Left lung (tissue), 10 donors: ENCODE results near the gene PDSS2. TPM values are rescaled to one million over a fixed set of nuclear protein-coding genes. Genes with fewer than 3 reads are reported as not detected.

Experiments used
- ATAC-seq: fragments of 200-7000 bp; cut with Tn5 transposase; one replicate; pipeline ENCODE4 v1.9.1; 2020; ENCODE audit warnings: moderate library complexity
- DNase-seq, 4 donors: peaks; one replicate each; pipeline ENCODE4 v3.0.0-alpha.2; 2013 to 2020
- H3K27ac ChIP-seq, 2 donors: fragments of 200-600 bp; sonication (generic) in 1 of 2; one replicate each; pipeline versions ENCODE4 v1.5.0 to v1.8.0; 2020 to 2021
- H3K27me3 ChIP-seq, 2 donors: fragments of 200-600 bp; sonication (generic) in 1 of 2; one replicate each; pipeline versions ENCODE4 v1.5.0 to v1.8.0; 2020 to 2021
- H3K36me3 ChIP-seq, 2 donors: fragments of 200-600 bp; sonication (generic) in 1 of 2; one replicate each; pipeline versions ENCODE4 v1.5.0 to v1.8.0; 2020 to 2021
- H3K4me1 ChIP-seq, 2 donors: fragments of 200-600 bp; one replicate each; pipeline ENCODE4 v1.8.0; 2021
- H3K4me3 ChIP-seq, 2 donors: fragments of 200-600 bp; sonication (generic) in 1 of 2; one replicate each; pipeline versions ENCODE4 v1.5.0 to v1.8.0; 2020 to 2021; ENCODE audit warnings: mild to moderate bottlenecking in 1 of 2
- H3K9me3 ChIP-seq, 2 donors: fragments of 200-600 bp; sonication (generic) in 1 of 2; one replicate each; pipeline versions ENCODE4 v1.5.0 to v1.8.0; 2020 to 2021
- intact Hi-C, 2 donors: fragments of 100-400 bp; cut with DNase I; formaldehyde crosslinking; loops; one replicate each; pipeline versions ENCODE4 v1.11.2 to v1.14.2; 2022
- polyA plus RNA-seq, 6 donors: library from polyadenylated mRNA; unstranded; fragments of 120-200 nt; gene quantifications; one replicate each; pipeline ENCODE4 v1.2.1, GENCODE V29; 2013; ENCODE audit not compliant: insufficient read length in 6 of 6
- total RNA-seq, 2 donors: library from RNA; stranded (reverse); fragmentation: NEBNext Ultra II Directional; extraction: Animal tissue kit (Norgen Biotek cat#: 25700); gene quantifications; one replicate each; pipeline ENCODE4 v1.2.1, GENCODE V29; 2021
- TF ChIP-seq, protein P1 (sequence below), 2 donors: fragments of 200-600 bp; sonication (generic) in 1 of 2; IDR thresholded peaks; one replicate each; pipeline versions ENCODE4 v1.5.0 to v1.8.0; 2021; ENCODE audit warnings: antibody characterized with exemption in 2 of 2
- donor health status: DM: no; HTN: yes; CAD: no.
- donor health status: DM: no; HTN: no; CAD: no.

The PDSS2 gene
- total and polyA plus RNA-seq, 8 donors, result 13.9 to 20.6 (median 16.4) TPM

DNA sequence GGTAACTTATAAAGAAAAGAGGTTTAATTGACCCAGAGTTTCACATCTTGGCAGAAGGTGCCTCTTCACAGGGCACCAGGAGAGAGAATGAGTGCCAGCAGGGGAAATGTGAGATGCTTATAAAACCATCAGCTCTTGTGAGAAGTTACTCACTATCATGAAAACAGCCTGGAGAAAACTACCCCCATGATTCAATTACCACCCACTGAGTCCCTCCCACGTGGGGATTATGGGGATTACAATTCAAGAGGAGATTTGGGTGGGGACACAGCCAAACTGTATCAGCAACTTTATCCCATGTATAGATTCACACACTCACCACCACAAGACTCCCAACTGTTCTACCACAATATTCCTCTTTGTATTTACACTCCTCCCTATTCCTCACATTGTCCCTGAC, 10.6 kb downstream of the PDSS2 start:
- Histone ChIP-seq H3K27ac (no peak overlapping the region), H3K36me3 (peaks cover 0 to 3% of the 10 kb centered on the region in 2 donors), H3K4me1 (no peaks in the 10 kb centered on the region), H3K9me3 (peaks cover 0 to 30% of the 10 kb centered on the region in 2 donors), H3K4me3 (no peak overlapping the region), H3K27me3 (no peaks in the 10 kb centered on the region)
- intact Hi-C loops, result no loop called here
- TF ChIP-seq, protein P1, sequence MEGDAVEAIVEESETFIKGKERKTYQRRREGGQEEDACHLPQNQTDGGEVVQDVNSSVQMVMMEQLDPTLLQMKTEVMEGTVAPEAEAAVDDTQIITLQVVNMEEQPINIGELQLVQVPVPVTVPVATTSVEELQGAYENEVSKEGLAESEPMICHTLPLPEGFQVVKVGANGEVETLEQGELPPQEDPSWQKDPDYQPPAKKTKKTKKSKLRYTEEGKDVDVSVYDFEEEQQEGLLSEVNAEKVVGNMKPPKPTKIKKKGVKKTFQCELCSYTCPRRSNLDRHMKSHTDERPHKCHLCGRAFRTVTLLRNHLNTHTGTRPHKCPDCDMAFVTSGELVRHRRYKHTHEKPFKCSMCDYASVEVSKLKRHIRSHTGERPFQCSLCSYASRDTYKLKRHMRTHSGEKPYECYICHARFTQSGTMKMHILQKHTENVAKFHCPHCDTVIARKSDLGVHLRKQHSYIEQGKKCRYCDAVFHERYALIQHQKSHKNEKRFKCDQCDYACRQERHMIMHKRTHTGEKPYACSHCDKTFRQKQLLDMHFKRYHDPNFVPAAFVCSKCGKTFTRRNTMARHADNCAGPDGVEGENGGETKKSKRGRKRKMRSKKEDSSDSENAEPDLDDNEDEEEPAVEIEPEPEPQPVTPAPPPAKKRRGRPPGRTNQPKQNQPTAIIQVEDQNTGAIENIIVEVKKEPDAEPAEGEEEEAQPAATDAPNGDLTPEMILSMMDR (IDR thresholded peaks at IDR 0.05), result no peak
- no peak for DNase-seq
- no peak for ATAC-seq

GRCh38 chr6:107447663-107448216, 11.6 kb downstream of the PDSS2 start:
- Histone ChIP-seq H3K27me3 (no peaks in the 10 kb centered on the region), H3K9me3 (peaks cover 0 to 30% of the 10 kb centered on the region in 2 donors), H3K36me3 (peaks cover 0 to 3% of the 10 kb centered on the region in 2 donors), H3K27ac (no peak overlapping the region), H3K4me1 (no peaks in the 10 kb centered on the region), H3K4me3 (no peak overlapping the region)
- TF ChIP-seq, protein P1 (IDR thresholded peaks at IDR 0.05), result no peak
- intact Hi-C loops, result no loop called here
- no peak for ATAC-seq
- no peak for DNase-seq

DNA sequence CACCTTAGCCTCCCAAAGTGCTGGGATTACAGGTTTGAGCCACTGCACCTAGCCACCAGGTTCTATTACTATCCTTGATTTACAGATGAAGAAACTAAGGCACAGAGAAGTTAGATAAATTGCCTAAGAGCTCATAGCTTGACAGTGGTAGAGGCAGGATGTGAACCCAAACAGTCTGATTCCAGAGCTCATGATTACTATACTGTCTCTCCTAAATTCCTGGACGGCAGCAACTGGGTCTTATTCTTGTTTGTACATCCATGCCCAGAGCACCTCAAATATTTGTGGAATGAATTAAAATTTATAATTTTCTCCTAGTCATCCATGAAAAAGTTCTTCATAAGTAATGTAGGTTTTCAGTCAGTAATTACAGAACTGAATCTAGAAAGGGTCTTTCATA, 15.1 kb downstream of the PDSS2 start:
- Histone ChIP-seq H3K4me1 (no peaks in the 10 kb centered on the region), H3K9me3 (peaks cover 0 to 30% of the 10 kb centered on the region in 2 donors), H3K36me3 (peaks cover 0 to 3% of the 10 kb centered on the region in 2 donors), H3K4me3 (no peak overlapping the region), H3K27ac (no peak overlapping the region), H3K27me3 (no peaks in the 10 kb centered on the region)
- TF ChIP-seq, protein P1 (IDR thresholded peaks at IDR 0.05), result no peak
- no peak for ATAC-seq
- intact Hi-C loops, result no loop called here
- DNase-seq, result no peak

GRCh38 chr6:107443608-107444267, 15.6 kb downstream of the PDSS2 start:
- ATAC-seq (no peak), DNase-seq (no peak)
- H3K36me3 ChIP-seq, result peaks cover 0 to 3% of the 10 kb centered on the region in 2 donors
- H3K4me1 ChIP-seq, result no peaks in the 10 kb centered on the region
- TF ChIP-seq, protein P1 (IDR thresholded peaks at IDR 0.05), result no peak
- H3K9me3 ChIP-seq, result peaks cover 0 to 25% of the 10 kb centered on the region in 2 donors
- intact Hi-C loops, result no loop called here
- no peak overlapping the region for H3K4me3 ChIP-seq
- no peak overlapping the region for H3K27ac ChIP-seq
- no peaks in the 10 kb centered on the region for H3K27me3 ChIP-seq

DNA sequence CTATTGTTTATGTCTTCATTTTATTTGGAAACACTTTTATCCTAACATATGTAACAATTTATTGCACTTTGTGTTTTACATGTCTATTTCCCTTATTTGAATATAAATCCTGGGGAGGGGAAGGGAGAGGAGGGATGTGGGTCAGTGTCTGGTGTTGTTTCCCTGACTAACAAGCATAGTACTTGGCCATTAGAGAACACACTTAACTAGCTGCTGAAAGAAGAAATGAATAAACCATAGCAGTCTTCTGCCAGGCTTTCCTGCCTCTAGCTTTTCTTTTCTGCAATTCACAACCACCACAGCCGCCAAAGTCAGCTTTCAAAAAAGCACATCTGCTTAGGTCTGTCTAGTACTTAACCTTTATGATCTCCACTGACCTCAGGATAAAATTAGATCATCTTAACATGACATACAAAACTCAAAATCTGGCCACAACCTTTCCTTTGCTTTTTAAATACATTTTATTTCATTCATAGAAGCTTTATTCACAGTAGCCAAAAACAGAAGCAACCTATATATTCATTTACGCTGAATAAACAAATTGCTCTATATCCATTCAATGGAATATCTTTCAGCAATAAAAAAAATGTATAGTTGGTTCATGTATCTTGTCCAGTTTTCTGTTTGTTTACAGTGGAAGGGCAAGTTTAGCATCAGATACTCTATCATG, 16.3 kb downstream of the PDSS2 start:
- peaks cover 0 to 3% of the 10 kb centered on the region in 2 donors for H3K36me3 ChIP-seq
- TF ChIP-seq, protein P1 (IDR thresholded peaks at IDR 0.05), result no peak
- no peak overlapping the region for H3K27ac ChIP-seq
- H3K27me3 ChIP-seq, result no peaks in the 10 kb centered on the region
- DNase-seq, result no peak
- no peak for ATAC-seq
- H3K4me1 ChIP-seq, result no peaks in the 10 kb centered on the region
- H3K4me3 ChIP-seq, result no peak overlapping the region
- intact Hi-C loops, result no loop called here
- H3K9me3 ChIP-seq, result peaks cover 0 to 18% of the 10 kb centered on the region in 2 donors
